ENCODE results near the gene JAM3. TPM values are rescaled to one million over a fixed set of nuclear protein-coding genes. Genes with fewer than 3 reads are reported as not detected.

The JAM3 gene
- total and polyA plus RNA-seq, 10 of the 15 experiments (the other 5 are each of a cell fraction or from before 2014, with no cell fraction given), result 0.04 to 1.1 (median 0.32) TPM; not detected in 1

- TF ChIP-seq MTA2 (IDR thresholded peaks at IDR 0.05; ENCODE audit: low read depth) (no peak), POLR2A (IDR thresholded peaks at IDR 0.05; ENCODE audit: low read depth, low read length) (no peak), ATF7 (IDR thresholded peaks at IDR 0.05; ENCODE audit: low read depth) (no peak)
- RAD21 ChIA-PET (ENCODE audit: unreplicated experiment), result no interaction called here
- in situ Hi-C loops (cut with MboI) (no loop called here), intact Hi-C loops (cut with micrococcal nuclease; ENCODE audit: unreplicated experiment) (no loop called here)
- H3K4me2 ChIP-seq (ENCODE audit: control insufficient read depth, insufficient read depth), result no peak overlapping the region
- DNase-seq (ENCODE audit: low read depth, low spot score) (no peak), ATAC-seq (no peak), FAIRE-seq (no peak)
- POLR2A ChIA-PET, result no interaction called here
- no peak overlapping the region for H2AFZ ChIP-seq (ENCODE audit: control insufficient read depth, low read depth, low read length)
- H3K9ac ChIP-seq (ENCODE audit: control insufficient read depth, insufficient read depth, low read length), result no peak overlapping the region
- CTCF ChIA-PET, result interaction anchor here (0.8 kb wide), 1 partner anchor 100 kb away, joined by 3 read pairs; no protein-coding TSS in a partner anchor
- H3K4me1 ChIP-seq (ENCODE audit: control insufficient read depth, insufficient read depth, low read length), result no peaks in the 10 kb centered on the region
- 45% methylated on average over 4 of the region's 4 CpGs for WGBS (ENCODE audit: insufficient coverage, insufficient replicate concordance, low lambda C conversion rate, missing lambda C conversion rate)
- no peaks in the 10 kb centered on the region for H3K9me3 ChIP-seq (replicated peaks; ENCODE audit: control insufficient read depth, insufficient read depth, low read length)
- no peaks in the 10 kb centered on the region for H3K79me2 ChIP-seq (ENCODE audit: control insufficient read depth, insufficient read depth, low read length)
- SMC1A ChIA-PET (ENCODE audit: uncharacterized antibody, unreplicated experiment), result no interaction called here
- H3K36me3 ChIP-seq (ENCODE audit: control insufficient read depth in 2 of 2, insufficient read depth in 2 of 2, low read length in 1 of 2), result no peaks in the 10 kb centered on the region
- H3K27ac ChIP-seq (ENCODE audit: control insufficient read depth, insufficient read depth), result no peak overlapping the region
- H3K27me3 ChIP-seq (replicated peaks in 1 of 2; ENCODE audit: control insufficient read depth in 2 of 2, insufficient read depth in 2 of 2, low read length in 1 of 2), result peaks cover 0 to 10% of the 10 kb centered on the region in 2 experiments; a peak in 3 of 4 replicates
- no peak overlapping the region for H3K4me3 ChIP-seq
- no TSS peak for BruUV-seq (replicated peaks)
- H4K20me1 ChIP-seq (ENCODE audit: control insufficient read depth, insufficient read depth), result no peaks in the 10 kb centered on the region
Measured at GRCh38 chr11:134027671-134028070, 41.2 kb upstream of the JAM3 start.

GRCh38 chr11:134028368-134028920 lies 40.4 kb upstream of the JAM3 start:
- Histone ChIP-seq H3K9me3 (replicated peaks; ENCODE audit: control insufficient read depth, insufficient read depth, low read length) (no peaks in the 10 kb centered on the region), H3K79me2 (ENCODE audit: control insufficient read depth, insufficient read depth, low read length) (no peaks in the 10 kb centered on the region), H3K4me2 (ENCODE audit: control insufficient read depth, insufficient read depth) (no peak overlapping the region), H3K36me3 (ENCODE audit: control insufficient read depth in 2 of 2, insufficient read depth in 2 of 2, low read length in 1 of 2) (no peaks in the 10 kb centered on the region), H2AFZ (ENCODE audit: control insufficient read depth, low read depth, low read length) (no peak overlapping the region), H3K4me1 (ENCODE audit: control insufficient read depth, insufficient read depth, low read length) (no peaks in the 10 kb centered on the region), H3K4me3 (no peak overlapping the region), H4K20me1 (ENCODE audit: control insufficient read depth, insufficient read depth) (no peaks in the 10 kb centered on the region), H3K9ac (ENCODE audit: control insufficient read depth, insufficient read depth, low read length) (no peak overlapping the region), H3K27me3 (replicated peaks in 1 of 2; ENCODE audit: control insufficient read depth in 2 of 2, insufficient read depth in 2 of 2, low read length in 1 of 2) (peaks cover 0 to 10% of the 10 kb centered on the region in 2 experiments; a peak in 3 of 4 replicates), H3K27ac (ENCODE audit: control insufficient read depth, insufficient read depth) (no peak overlapping the region)
- ChIA-PET RAD21 (ENCODE audit: unreplicated experiment) (no interaction called here), POLR2A (no interaction called here), SMC1A (ENCODE audit: uncharacterized antibody, unreplicated experiment) (no interaction called here), CTCF (interaction anchor here (0.8 kb wide), 1 partner anchor 100 kb away, joined by 3 read pairs; no protein-coding TSS in a partner anchor)
- BruUV-seq (replicated peaks), result no TSS peak
- in situ Hi-C loops (cut with MboI) (no loop called here), intact Hi-C loops (cut with micrococcal nuclease; ENCODE audit: unreplicated experiment) (no loop called here)
- no peak for FAIRE-seq
- 25% methylated on average over 3 of the region's 3 CpGs for WGBS (ENCODE audit: insufficient coverage, insufficient replicate concordance, low lambda C conversion rate, missing lambda C conversion rate)
- DNase-seq (ENCODE audit: low read depth, low spot score), result no peak
- no peak for ATAC-seq
- TF ChIP-seq SUPT20H (IDR thresholded peaks at IDR 0.05; ENCODE audit: borderline replicate concordance, control insufficient read depth, low read depth, low read length) (no peak), USF1 (IDR thresholded peaks at IDR 0.05; ENCODE audit: borderline replicate concordance, extremely low read length, insufficient read depth, low read depth, low read length) (no peak), HSF1 (IDR thresholded peaks at IDR 0.05; ENCODE audit: low read depth, low read length) (no peak), CREM (IDR thresholded peaks at IDR 0.05; ENCODE audit: low read depth) (no peak), ZBED1 (IDR thresholded peaks at IDR 0.05; ENCODE audit: borderline replicate concordance) (no peak), KLF5 (IDR thresholded peaks at IDR 0.05; ENCODE audit: partially characterized antibody) (no peak), RUNX3 (IDR thresholded peaks at IDR 0.05; ENCODE audit: low read length) (no peak), PAX8 (IDR thresholded peaks at IDR 0.05) (no peak), LARP7 (IDR thresholded peaks at IDR 0.05) (no peak)

Measured in GM12878 (cell line).